GM19372 (cell line): ENCODE measurements around the gene TBKBP1.
"Not testable (repeated sequence)": the region's sequence is repeated elsewhere in the genome, so short reads cannot be mapped to it uniquely, and the experiment has no call there.

Experiments
- ATAC-seq: cut with Tn5 transposase; IDR thresholded peaks from one replicate; pipeline ENCODE4 v1.9.1; 2021; ENCODE audit warnings: mild to moderate bottlenecking, low read depth, moderate library complexity; ENCODE audit not compliant: unreplicated experiment

TBKBP1 gene

DNA sequence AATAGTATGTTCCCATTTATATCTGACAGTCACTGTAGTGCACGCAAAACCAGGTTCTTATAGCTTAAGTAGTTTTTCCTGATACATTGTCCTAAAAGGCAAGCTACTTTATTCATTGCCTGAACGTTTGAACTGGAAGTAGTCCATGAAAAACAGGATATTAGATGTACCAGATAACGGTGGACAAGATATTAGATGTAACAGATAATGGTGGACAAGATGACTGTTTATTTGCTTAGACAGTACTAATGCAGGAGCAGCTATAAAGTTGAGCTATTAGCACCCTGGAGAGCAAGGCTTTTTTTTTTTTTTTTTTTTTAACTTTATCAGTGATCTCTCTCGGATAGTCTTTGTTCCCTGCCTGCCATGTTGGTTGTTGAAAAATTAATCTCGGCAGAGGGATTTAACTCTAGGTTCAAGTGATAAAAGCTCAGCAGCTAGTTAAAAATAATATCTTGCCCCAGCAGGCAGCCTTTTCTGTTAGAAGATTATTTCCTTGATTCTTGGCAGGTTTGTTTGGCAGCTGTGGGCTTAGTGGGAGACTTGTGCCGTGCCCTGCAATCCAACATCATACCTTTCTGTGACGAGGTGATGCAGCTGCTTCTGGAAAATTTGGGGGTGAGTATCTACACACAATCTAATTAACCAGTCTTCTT lies 17.3 kb upstream of the TBKBP1 start:
- ATAC-seq, result no peak

DNA sequence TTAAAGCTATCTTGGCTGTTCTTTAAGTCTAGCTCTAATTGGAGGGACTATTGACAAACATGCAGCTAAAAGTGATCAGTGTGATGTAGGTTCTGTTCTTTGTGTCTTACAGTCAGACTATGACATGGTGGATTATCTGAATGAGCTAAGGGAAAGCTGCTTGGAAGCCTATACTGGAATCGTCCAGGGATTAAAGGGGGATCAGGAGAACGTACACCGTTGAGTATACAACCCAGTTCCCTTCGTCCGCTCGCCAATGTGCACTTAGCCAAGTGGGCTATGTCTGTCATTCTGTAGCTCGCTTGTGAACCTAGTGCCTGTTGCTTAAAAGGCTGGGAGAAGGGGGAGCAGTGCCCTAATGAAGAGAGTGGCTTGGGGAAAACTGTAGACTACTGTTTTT lies 15.8 kb upstream of the TBKBP1 start:
- no peak for ATAC-seq

DNA sequence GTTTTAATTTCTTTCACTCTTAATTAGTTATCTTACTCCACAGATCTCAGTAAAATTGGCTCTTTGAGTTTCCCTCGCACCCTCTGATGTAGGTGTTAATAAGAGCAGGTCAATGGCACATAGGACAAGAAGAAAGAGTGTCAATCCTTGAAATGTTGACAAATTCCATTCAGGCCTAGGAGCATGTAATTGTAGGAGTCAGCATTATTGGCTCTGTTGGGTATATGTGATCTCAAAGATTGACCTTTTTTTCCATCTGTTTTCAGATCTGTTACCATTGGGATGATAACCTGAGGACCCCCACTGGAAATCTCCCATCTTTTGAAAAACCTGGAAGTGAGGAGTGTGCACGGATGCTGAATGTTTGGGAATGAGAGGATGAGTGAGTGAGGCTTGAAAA lies 11.8 kb upstream of the TBKBP1 start:
- ATAC-seq, result no peak

DNA sequence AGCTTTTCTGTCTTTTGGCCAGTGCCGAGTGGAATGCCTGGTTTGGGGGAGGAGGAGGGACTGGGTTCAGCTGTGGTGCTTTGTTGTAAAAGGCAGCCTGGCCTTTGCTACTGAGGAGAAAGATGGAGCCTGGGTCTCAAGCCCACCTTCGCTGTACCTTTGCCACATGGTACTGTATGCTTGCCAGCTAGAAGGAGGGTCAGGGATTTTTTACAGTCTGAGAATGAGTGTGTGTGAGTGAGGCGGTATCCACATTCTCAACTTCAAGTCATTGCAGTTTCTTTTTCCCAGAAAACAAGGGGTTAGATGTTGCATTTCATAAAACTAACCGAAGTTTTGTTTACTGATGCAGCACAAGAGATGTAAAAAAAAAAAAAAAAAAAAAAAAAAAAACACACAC lies 11.2 kb upstream of the TBKBP1 start:
- ATAC-seq, result not testable (repeated sequence)

DNA sequence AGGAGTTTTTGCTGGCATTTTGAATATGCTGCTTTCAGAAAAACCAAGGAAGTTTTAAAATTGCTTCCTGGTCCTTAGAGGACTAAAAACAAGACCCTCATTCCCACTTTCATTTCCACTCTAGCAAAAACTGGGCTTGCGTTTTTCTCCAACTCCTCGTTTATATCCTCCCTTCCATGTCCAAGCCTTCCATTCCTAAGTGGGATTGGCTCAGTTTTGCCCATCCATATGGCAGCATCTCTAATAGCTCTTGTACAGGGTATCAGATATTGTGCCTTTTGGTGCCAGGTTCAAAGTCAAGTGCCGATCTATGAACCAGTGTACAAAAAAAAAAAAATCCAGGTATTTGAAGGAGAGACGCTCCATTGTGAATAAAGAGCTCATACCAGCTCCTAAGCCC lies 9.9 kb upstream of the TBKBP1 start:
- ATAC-seq, result no peak

DNA sequence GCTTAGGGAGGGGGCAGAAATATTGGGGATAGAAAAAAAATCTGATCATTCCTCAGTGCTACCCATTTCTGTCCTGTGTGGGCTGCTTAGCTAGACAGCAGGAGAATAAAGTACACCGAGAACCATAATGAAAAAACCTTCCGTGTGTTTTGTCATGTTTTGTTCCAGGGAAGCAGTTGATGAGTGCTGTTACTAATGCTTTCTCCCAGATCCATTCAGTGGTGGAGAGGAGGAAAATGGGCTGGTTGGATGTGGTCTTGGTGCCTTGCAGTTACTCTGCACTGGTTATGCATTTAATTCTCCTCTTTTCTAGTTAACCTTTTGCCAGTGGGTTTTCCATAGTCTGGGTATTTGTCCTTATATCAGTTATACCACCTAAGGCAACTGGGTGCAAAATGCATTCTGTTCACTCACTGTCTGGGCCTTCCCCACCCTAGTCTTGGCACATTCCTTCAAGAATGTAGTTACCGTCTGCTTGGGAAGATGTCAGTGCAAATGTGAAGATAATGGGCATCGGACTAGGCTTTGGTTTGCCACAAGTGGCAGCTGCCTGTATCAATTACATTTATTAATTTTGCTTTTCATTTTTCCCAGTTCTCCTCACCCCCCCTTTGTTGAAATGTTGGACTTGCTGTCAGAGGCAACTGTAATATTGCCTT lies 9.3 kb upstream of the TBKBP1 start:
- ATAC-seq, result no peak

DNA sequence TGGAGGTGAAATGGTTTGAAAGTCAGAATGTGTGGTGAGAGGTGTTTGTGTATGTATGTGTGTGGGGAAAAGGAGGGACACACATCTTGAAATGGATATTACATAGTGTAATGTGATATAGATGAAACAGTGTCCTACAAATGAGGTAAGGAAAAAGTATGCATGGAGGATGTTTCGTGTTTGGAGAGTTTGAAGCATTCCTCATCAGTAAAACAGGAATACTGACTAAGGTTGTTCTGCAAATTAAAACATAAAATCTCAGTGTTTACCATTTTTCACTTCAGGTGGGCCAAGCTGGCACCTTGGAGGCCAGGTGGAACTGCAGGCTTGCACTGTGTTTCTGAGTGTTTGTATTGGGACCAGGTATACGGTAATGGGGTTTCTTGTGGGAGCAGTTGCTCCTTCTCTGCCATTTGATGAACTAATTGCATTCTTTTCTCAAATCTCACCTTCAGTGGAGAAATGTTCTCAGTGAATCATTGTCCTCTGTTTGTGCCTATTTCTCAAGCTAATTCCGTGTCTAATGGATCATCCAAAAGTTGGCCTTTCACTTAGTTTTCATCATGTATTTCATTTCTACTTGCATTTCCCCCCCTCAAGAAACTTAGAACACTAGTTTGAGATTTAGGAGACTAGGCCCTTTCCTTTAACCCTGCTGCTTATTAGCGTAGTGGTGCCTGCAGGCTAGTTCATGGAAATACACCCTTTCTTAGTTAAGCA lies 8.2 kb upstream of the TBKBP1 start:
- ATAC-seq, result no peak

DNA sequence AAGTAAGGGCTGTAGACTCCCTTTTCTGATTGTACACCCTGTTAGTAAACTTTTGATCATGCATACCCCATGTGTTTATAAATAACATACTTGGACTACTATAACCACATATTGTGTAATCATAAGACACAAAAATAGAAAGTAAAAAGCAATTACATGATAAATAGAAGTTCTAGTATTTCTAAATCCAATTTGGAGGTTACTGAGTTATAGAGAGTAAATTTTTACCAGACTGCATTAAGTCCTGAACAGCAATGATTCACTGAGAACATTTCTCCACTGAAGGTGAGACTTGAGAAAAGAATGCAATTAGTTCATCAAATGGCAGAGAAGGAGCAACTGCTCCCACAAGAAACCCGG lies 7.7 kb upstream of the TBKBP1 start:
- ATAC-seq, result no peak

DNA sequence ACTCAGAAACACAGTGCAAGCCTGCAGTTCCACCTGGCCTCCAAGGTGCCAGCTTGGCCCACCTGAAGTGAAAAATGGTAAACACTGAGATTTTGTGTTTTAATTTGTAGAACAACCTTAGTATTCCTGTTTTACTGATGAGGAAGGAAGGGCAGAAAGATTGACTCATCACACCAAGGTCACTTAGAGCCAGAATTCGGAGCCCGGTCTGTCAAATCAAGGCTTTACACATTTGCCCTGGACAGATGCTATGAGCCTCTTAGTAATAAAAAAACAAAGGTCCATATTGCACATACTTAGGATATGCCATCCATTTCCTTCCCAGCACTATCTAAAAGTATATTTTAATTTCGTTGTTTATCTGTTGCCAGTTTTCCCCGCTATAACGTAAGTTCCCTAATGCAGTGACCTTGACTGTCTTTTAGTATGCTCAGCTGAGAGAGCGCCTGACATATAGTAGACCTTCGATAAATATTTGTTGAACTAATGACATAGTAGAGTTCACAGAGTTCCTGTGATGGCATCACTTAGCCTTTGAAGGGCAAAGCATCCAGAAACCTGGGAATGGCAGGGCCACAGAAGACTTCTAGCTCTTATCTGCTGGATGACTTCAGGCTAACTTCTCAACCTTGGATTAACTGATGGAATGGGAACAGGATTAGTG lies 7.2 kb upstream of the TBKBP1 start:
- no peak for ATAC-seq

DNA sequence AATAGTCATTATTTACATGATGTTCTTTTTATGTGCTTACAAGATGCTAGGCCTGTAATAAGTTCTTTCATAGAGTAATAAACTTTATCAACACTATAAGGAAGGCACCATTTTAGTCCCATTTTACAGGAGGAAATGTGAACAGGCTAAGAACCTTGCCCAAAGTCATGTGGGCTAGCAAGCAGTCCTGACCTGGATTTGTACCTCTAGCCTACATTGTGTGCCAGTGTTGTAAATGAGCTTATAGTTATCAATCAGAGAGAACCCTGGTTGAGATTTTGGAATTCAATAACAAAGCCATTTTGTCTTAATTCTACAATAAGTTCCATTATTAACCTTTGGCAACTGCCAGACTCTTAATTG lies 6.7 kb upstream of the TBKBP1 start:
- no peak for ATAC-seq

DNA sequence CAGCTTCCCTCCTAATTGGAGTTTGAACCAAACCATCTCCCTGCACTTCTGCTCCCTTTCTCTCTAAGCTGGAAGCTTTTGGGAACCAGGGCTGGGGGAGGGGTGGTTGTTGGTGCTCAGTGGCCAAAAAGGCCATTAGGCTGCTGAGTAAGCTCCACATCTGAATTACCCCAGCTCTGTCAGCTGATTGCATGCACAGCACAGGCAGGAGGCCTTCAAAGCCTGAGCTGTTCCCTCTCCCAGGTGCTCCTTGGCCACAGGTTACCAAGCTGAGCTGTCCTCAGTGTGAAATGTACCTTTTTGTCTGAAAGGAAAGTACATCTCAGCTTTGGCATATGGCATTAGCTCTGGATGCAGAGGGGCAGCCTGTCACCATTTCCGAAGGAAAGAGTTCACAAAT lies 6.2 kb upstream of the TBKBP1 start:
- no peak for ATAC-seq

DNA sequence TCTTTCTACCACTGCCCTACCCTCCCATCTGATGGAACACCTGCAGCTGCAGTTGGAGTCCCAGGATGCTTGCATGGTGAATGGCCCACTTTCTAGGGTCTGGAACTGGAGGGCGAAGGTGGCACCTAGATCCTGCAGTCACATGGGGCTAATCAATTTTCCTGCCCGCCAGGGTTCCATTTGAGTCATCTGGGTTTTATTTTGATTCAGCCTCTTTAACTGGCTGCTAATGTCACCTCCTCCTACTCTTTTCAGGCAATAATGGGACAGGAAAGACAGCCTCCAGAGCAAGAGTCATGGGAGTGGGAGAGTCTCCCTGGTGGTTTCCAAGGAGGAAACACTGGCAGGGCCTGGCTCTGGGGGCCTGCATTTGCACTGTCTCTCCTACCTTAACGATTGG lies 3.8 kb upstream of the TBKBP1 start:
- no peak for ATAC-seq

DNA sequence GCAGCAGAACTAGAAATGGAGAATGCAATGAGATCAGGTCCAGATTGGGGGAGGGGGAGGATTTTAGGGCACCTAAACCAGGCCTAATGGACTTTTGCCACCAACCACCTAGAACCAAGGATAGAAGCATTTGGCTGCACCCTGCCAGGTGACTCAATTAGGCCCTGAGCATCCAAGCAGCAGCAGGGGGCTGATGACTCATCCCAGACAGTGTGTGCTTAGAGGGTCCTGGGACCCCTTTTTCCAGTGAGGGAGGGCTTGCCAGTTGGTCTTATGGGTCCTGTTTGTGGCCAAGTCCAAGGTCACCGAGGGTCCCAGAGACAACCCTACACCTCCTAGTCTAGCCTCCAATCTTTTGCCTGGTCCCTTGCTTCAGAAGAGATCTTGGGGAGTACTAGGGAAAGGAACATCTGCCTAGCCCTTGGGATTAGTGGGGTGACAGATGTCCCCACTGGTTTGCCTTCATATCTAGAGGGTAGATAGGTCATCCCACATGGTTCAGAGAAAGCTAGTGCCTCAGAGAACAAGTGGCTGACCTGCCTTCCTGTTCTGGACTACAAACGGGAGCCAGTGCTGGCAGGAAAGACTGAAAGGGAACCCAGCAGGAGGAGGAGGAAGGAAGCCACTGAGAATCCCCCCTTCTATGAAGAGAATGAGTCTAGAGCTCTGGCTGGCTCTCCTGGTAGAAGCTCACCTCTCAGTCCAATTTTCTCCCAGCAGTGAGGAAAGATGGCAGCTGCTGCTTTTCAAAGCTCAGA lies 1.6 kb upstream of the TBKBP1 start:
- ATAC-seq, result no peak

DNA sequence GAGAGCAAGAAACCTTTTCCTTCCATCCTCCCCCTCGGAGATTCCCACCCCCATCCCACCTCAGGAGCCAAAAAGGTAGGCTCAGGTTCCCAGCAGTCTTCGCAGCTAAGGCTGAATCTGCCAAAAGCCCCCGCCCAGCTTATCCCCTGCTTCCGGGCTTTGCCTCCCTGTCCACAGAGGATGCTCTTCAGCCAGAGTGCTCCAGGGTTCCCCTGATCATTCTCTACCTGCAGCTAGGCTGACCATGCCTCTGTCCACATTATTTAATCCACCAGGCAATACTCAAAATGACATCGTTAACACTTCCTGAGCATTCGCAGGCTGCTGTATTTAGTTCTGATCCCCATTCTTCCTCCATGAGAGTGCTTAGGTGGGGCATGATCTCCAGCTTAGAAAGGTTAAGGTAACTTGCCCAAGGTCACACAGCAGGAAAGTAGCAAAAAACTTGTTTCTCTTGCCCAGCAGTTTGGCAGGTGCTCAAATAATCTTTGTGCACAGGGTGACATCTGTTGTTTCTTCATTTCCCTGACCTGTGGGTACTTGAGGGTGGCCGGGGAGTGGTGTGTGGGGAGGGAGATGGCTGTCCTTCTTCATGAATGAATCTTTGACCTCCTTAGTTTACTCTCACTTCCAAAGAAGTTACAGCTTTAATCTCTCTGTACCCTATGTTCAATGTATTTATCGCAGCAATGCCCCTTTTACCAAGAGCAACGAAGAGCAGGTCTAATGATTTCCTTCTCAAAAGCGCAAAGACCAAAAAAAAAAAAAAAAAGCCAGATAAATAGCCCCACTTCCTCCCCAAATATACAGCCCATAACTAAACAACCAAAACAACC lies 848 bp upstream of the TBKBP1 start:
- ATAC-seq, result no peak

DNA sequence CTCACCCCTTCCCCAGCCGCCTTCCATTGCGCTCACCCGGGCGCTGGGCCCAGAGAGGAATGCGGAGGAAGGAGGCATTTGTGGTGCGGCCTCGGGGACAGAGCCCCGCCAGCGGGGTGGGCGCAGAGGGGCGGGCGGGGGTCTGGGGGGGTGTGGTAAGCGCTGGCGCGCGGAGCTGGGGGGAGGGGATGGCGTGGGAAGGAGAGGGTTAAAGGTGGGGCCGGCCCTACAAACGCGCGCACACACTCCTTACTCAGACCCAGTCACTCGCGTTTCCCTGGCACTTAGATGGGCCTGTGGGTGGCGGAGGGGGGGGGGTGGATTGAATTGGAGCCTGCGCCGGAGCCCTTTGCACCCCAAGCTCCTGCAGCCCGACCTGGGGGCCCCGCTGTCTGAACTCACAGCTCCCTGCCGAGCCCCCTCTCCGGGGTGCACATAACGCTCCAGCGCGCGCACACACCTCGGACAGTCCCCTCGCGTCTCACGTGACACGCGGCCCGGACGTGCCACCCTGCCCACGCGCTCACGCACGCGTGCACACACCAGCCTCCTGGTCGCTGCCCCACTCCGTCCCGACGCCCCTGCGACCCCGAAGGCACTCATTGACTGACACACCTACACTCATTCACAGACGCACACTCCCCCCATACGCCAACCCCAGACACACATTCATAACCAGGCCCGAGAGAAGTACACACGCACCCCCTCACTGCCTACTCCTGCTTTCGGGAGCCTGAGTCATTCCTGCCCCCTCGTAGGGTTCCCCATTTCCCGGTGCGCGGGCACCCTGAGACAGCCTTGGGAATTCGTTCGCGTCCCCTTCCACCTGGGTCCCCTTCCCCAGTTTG lies 844 bp downstream of the TBKBP1 start:
- ATAC-seq, result no peak

DNA sequence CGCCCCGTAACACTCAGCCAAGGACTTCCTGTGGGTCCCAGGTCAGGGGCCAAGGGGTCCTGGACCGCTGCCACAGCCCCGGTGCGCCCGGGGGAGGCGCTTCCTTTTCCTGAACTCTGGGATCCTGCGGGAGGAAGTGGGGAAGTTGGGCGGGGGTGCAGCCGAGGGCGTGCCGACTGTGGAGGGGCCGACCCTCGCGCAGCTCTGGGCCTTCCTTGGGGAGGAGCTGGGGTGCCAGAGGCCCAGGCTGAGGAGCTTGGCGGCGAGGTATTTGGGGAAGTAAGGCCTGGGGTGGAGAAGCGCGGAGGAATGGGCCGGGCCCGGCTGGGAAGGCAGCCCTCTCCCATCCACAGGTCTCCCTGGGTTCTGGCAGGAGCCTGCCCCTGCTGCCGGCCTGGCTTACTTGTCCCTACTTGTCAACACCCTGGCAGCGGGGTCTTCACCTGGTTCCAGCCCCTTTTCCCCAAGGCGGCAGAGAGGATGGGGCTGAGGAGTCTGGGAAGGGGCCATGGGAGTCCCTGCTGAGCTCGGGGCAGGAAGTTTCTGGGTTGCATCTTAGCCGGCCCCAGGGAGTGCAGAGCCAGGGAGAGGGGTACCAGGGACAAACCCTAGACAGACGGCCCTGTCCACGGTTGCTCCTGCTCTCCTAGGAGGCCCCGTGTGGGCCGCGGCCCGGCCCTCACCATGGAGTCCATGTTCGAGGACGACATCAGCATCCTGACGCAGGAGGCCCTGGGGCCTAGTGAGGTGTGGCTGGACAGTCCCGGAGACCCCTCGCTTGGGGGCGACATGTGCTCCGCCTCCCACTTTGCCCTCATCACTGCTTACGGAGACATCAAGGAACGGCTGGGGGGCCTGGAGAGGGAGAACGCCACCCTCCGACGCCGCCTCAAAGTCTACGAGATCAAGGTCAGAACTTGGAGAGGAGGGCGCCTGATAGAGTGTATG lies 1.7 kb downstream of the TBKBP1 start:
- ATAC-seq, result no peak

DNA sequence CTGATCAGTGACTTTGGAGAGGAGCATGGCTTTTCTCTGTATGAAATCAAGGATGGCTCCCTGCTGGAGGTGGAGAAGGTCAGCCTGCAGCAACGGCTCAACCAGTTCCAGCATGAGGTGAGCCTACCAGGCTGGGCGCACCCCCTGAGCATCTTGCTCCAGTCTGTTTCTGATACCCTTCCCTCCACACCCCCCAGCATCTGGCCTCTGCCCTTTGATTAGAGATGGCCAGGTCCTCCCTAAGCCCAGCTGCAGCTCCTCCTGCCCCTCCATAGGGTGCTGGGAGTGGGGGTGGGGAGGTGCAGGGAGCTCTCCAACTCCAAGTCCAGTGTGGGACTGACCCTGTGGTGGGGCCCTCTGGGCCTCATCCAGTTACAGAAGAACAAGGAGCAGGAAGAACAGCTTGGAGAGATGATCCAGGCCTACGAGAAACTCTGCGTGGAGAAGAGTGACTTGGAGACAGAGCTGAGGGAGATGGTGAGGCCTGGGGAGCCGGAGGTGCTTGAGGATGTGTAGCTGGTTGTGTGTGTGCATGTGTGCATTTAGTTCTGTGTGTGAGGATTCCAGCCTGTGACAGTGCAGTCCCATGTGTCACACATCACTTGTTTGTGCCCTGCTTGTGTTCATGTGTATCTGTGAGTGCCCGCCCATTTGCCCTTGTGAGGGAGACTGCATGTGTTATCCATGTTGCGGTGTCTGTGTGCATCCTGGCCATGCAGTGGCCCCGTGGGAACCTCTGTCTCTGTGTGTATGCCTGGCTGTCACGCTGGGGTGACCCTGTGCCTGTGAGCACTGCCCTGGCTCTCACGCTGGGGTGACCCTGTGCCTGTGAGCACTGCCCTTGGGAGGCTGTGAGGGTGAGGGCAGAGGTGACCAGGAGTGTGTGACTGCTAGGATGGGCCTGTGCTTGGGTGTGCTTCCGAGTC lies 3.0 kb downstream of the TBKBP1 start:
- ATAC-seq, result no peak
